Mesendoderm (in vitro differentiated cells): ENCODE measurements around the gene PPP2R2C.

Source experiments
- DNase-seq: peaks from one replicate; pipeline ENCODE4 v3.0.0; 2013
- H2AK5ac ChIP-seq: 2 replicates; pipeline ENCODE4 v1.6.1; 2013; ENCODE audit warnings: low read length, inconsistent platforms
- H2BK120ac ChIP-seq: 2 replicates; pipeline ENCODE4 v1.6.1; 2013; ENCODE audit warnings: low read depth, mild to moderate bottlenecking, low read length, moderate library complexity, mixed read lengths
- H2BK15ac ChIP-seq: replicated peaks from 2 replicates; pipeline ENCODE4 v1.6.1; 2013; ENCODE audit warnings: low read depth, mild to moderate bottlenecking, moderate library complexity
- H2BK5ac ChIP-seq: 2 replicates; pipeline ENCODE4 v1.6.1; 2013; ENCODE audit warnings: low read length, inconsistent platforms
- H3K18ac ChIP-seq: 2 replicates; pipeline ENCODE4 v1.6.1; 2013; ENCODE audit warnings: mild to moderate bottlenecking, low read length, mixed read lengths
- H3K23ac ChIP-seq: one replicate; pipeline ENCODE4 v1.6.1; 2013; ENCODE audit warnings: low read length
- H3K27ac ChIP-seq: 2 replicates; pipeline ENCODE4 v1.5.1; 2013; ENCODE audit warnings: low read depth, mild to moderate bottlenecking, inconsistent platforms, low read length, moderate library complexity
- H3K27me3 ChIP-seq: 2 replicates; pipeline ENCODE4 v1.6.1; 2013; ENCODE audit warnings: low read length, control low read depth, mild to moderate bottlenecking, inconsistent platforms; ENCODE audit not compliant: insufficient read depth, poor library complexity
- H3K36me3 ChIP-seq: 2 replicates; pipeline ENCODE4 v1.6.1; 2013; ENCODE audit warnings: low read length, inconsistent platforms; ENCODE audit not compliant: control insufficient read depth, insufficient read depth
- H3K4ac ChIP-seq: one replicate; pipeline ENCODE4 v1.6.1; 2013; ENCODE audit warnings: low read depth, mild to moderate bottlenecking, low read length, moderate library complexity
- H3K4me1 ChIP-seq: 2 replicates; pipeline ENCODE4 v1.6.1; 2013; ENCODE audit warnings: low read depth, low read length, inconsistent platforms; ENCODE audit not compliant: control insufficient read depth
- H3K4me2 ChIP-seq: 2 replicates; pipeline ENCODE4 v1.6.1; 2013; ENCODE audit warnings: low read length
- H3K4me3 ChIP-seq: 2 replicates; pipeline ENCODE4 v1.5.1; 2013; ENCODE audit warnings: mild to moderate bottlenecking, low read length
- H3K56ac ChIP-seq: one replicate; pipeline ENCODE4 v1.6.1; 2013; ENCODE audit warnings: low read length
- H3K79me1 ChIP-seq: 2 replicates; pipeline ENCODE4 v1.6.1; 2013; ENCODE audit warnings: low read length, inconsistent platforms
- H3K79me2 ChIP-seq: 2 replicates; pipeline ENCODE4 v1.6.1; 2013; ENCODE audit warnings: mild to moderate bottlenecking, low read length; ENCODE audit not compliant: control insufficient read depth, insufficient read depth
- H3K9ac ChIP-seq: 2 replicates; pipeline ENCODE4 v1.6.1; 2013; ENCODE audit warnings: low read length, inconsistent platforms
- H4K5ac ChIP-seq: one replicate; pipeline ENCODE4 v1.6.1; 2013; ENCODE audit warnings: low read length
- H4K8ac ChIP-seq: one replicate; pipeline ENCODE4 v1.6.1; 2013; ENCODE audit warnings: low read depth, mild to moderate bottlenecking, control low read depth, low read length, moderate library complexity
- WGBS: extraction: QIAGEN DNeasy Blood & Tissue Kit; methylation state at CpG from one replicate; pipeline ENCODE4 v1.1.7; 2013; ENCODE audit warnings: low lambda C conversion rate, missing lambda C conversion rate; ENCODE audit not compliant: insufficient coverage; ENCODE audit errors: extremely low coverage; 5-methylcytosine and 5-hydroxymethylcytosine counted together

PPP2R2C gene

GRCh38 chr4:6351246-6352000 is 121.0 kb downstream of the PPP2R2C start:
- DNase-seq = no peak
- no peak overlapping the region for H3K4ac ChIP-seq
- H2BK5ac ChIP-seq = no peak overlapping the region
- no peak overlapping the region for H3K23ac ChIP-seq
- H3K79me1 ChIP-seq = no peaks in the 10 kb centered on the region
- H3K9ac ChIP-seq = no peak overlapping the region
- H2BK120ac ChIP-seq = no peak overlapping the region
- no peak overlapping the region for H2BK15ac ChIP-seq
- H3K27ac ChIP-seq = no peak overlapping the region
- H3K18ac ChIP-seq = no peak overlapping the region
- no peaks in the 10 kb centered on the region for H3K4me1 ChIP-seq
- no peak overlapping the region for H4K8ac ChIP-seq
- no peak overlapping the region for H3K4me2 ChIP-seq
- H2AK5ac ChIP-seq = no peak overlapping the region
- no peak overlapping the region for H4K5ac ChIP-seq
- no peak overlapping the region for H3K56ac ChIP-seq
- no peak overlapping the region for H3K4me3 ChIP-seq
- H3K27me3 ChIP-seq = no peaks in the 10 kb centered on the region
- H3K79me2 ChIP-seq = no peaks in the 10 kb centered on the region
- WGBS = no CpG with 5 or more reads among the region's 22 CpGs
- no peaks in the 10 kb centered on the region for H3K36me3 ChIP-seq

DNA sequence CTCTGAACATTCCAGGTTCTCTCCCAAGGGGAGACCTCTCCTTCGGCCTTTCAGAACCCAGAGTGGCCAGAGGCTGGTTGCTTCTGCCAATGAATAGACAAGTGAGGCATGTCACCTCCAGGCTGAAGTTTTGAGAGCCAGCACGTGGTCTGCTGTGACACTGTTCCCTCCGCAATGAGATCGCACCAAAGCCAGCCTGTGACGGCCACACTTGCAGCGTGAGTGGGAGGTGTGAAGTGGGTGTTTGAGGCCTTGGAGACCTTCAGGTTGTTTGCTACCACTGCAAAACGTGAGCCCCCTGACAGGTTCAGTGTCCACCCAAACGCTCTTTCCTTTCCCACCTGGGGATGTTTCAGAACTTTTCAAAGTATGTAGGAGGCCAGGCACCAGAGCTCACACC is 121.8 kb downstream of the PPP2R2C start:
- Histone ChIP-seq H4K5ac (no peak overlapping the region), H3K4me3 (no peak overlapping the region), H3K4me2 (no peak overlapping the region), H3K79me1 (no peaks in the 10 kb centered on the region), H3K18ac (no peak overlapping the region), H3K4ac (no peak overlapping the region), H3K4me1 (no peaks in the 10 kb centered on the region), H3K9ac (no peak overlapping the region), H4K8ac (no peak overlapping the region), H2BK5ac (no peak overlapping the region), H2BK120ac (no peak overlapping the region), H3K36me3 (no peaks in the 10 kb centered on the region), H3K23ac (no peak overlapping the region), H2AK5ac (no peak overlapping the region), H3K27me3 (no peaks in the 10 kb centered on the region), H2BK15ac (no peak overlapping the region), H3K79me2 (no peaks in the 10 kb centered on the region), H3K56ac (no peak overlapping the region), H3K27ac (no peak overlapping the region)
- no peak for DNase-seq
- WGBS = no CpG with 5 or more reads among the region's 8 CpGs

GRCh38 chr4:6349896-6350603 is 122.4 kb downstream of the PPP2R2C start:
- H3K4me3 ChIP-seq = no peak overlapping the region
- no peak overlapping the region for H4K5ac ChIP-seq
- no peaks in the 10 kb centered on the region for H3K79me1 ChIP-seq
- H3K27ac ChIP-seq = no peak overlapping the region
- H3K4ac ChIP-seq = no peak overlapping the region
- no peak overlapping the region for H3K9ac ChIP-seq
- no peak overlapping the region for H3K18ac ChIP-seq
- no peak overlapping the region for H4K8ac ChIP-seq
- no peaks in the 10 kb centered on the region for H3K4me1 ChIP-seq
- H2AK5ac ChIP-seq = no peak overlapping the region
- no peak overlapping the region for H3K4me2 ChIP-seq
- no peak overlapping the region for H2BK15ac ChIP-seq
- no peaks in the 10 kb centered on the region for H3K79me2 ChIP-seq
- no peak overlapping the region for H2BK5ac ChIP-seq
- H3K36me3 ChIP-seq = no peaks in the 10 kb centered on the region
- H3K23ac ChIP-seq = no peak overlapping the region
- H3K56ac ChIP-seq = no peak overlapping the region
- no peak overlapping the region for H2BK120ac ChIP-seq
- no peak for DNase-seq
- WGBS = no CpG with 5 or more reads among the region's 19 CpGs
- H3K27me3 ChIP-seq = no peaks in the 10 kb centered on the region

DNA sequence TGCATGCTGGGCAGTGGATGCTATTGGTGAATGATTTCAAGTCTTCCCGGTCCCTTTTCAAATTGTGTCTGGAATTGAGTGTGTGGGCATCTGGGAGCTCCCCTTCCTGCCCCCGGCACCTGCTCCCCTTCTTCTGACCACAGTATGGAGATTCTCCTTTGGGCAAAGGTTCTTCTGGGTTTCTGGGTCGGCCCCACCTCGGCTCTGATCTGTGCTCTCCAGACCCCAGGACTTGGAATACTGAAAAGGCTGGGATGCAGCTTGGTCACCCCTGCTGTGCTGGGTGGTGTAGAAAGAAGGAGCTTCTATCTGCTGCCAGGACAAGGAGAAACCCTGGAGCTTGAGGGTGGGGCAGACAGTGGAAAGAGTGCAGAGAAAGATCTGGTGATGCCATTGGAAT is 124.0 kb downstream of the PPP2R2C start:
- H3K9ac ChIP-seq = no peak overlapping the region
- no peak overlapping the region for H3K4me3 ChIP-seq
- no peak overlapping the region for H3K18ac ChIP-seq
- DNase-seq = no peak
- no peak overlapping the region for H4K8ac ChIP-seq
- H2BK15ac ChIP-seq = no peak overlapping the region
- no peak overlapping the region for H2AK5ac ChIP-seq
- no peak overlapping the region for H3K56ac ChIP-seq
- no peak overlapping the region for H4K5ac ChIP-seq
- H2BK120ac ChIP-seq = no peak overlapping the region
- no peaks in the 10 kb centered on the region for H3K36me3 ChIP-seq
- no peaks in the 10 kb centered on the region for H3K27me3 ChIP-seq
- no peak overlapping the region for H3K4me2 ChIP-seq
- H3K79me2 ChIP-seq = no peaks in the 10 kb centered on the region
- WGBS = no CpG with 5 or more reads among the region's 4 CpGs
- H3K23ac ChIP-seq = no peak overlapping the region
- H3K79me1 ChIP-seq = no peaks in the 10 kb centered on the region
- no peak overlapping the region for H3K4ac ChIP-seq
- no peak overlapping the region for H3K27ac ChIP-seq
- no peak overlapping the region for H2BK5ac ChIP-seq
- H3K4me1 ChIP-seq = no peaks in the 10 kb centered on the region

- no CpG with 5 or more reads among the region's 17 CpGs for whole genome bisulfite sequencing
- H3K4me1 ChIP-seq = no peaks in the 10 kb centered on the region
- no peaks in the 10 kb centered on the region for H3K79me2 ChIP-seq
- H3K27me3 ChIP-seq = no peaks in the 10 kb centered on the region
- H4K5ac ChIP-seq = no peak overlapping the region
- H3K9ac ChIP-seq = no peak overlapping the region
- no peak overlapping the region for H3K4ac ChIP-seq
- no peak for DNase-seq
- no peak overlapping the region for H3K18ac ChIP-seq
- no peak overlapping the region for H3K23ac ChIP-seq
- H2BK5ac ChIP-seq = no peak overlapping the region
- H3K4me2 ChIP-seq = no peak overlapping the region
- H4K8ac ChIP-seq = no peak overlapping the region
- H2BK15ac ChIP-seq = no peak overlapping the region
- H3K56ac ChIP-seq = no peak overlapping the region
- H3K79me1 ChIP-seq = no peaks in the 10 kb centered on the region
- no peak overlapping the region for H2BK120ac ChIP-seq
- no peak overlapping the region for H2AK5ac ChIP-seq
- no peak overlapping the region for H3K4me3 ChIP-seq
- no peak overlapping the region for H3K27ac ChIP-seq
- no peaks in the 10 kb centered on the region for H3K36me3 ChIP-seq
These were observed 124.8 kb downstream of the PPP2R2C start for GRCh38 chr4:6347511-6348045.
